ENCODE measurements around the gene PERM1. TPM values are rescaled to one million over a fixed set of nuclear protein-coding genes. Genes with fewer than 3 reads are reported as not detected.
A peak's percentile ranks its signal among the peaks of the same experiment; 100 is the strongest.
"Not testable (repeated sequence)": the region's sequence is repeated elsewhere in the genome, so short reads cannot be mapped to it uniquely, and the experiment has no call there.

PERM1 gene
- polyA plus RNA-seq, 5 donors: 0.14 to 0.55 (median 0.19) TPM

GRCh38 chr1:946811-947210 is 35.1 kb downstream of the PERM1 start:
- DNase-seq: not testable (repeated sequence)

GRCh38 chr1:945688-946556 is 36.0 kb downstream of the PERM1 start:
- no peak for DNase-seq

DNA sequence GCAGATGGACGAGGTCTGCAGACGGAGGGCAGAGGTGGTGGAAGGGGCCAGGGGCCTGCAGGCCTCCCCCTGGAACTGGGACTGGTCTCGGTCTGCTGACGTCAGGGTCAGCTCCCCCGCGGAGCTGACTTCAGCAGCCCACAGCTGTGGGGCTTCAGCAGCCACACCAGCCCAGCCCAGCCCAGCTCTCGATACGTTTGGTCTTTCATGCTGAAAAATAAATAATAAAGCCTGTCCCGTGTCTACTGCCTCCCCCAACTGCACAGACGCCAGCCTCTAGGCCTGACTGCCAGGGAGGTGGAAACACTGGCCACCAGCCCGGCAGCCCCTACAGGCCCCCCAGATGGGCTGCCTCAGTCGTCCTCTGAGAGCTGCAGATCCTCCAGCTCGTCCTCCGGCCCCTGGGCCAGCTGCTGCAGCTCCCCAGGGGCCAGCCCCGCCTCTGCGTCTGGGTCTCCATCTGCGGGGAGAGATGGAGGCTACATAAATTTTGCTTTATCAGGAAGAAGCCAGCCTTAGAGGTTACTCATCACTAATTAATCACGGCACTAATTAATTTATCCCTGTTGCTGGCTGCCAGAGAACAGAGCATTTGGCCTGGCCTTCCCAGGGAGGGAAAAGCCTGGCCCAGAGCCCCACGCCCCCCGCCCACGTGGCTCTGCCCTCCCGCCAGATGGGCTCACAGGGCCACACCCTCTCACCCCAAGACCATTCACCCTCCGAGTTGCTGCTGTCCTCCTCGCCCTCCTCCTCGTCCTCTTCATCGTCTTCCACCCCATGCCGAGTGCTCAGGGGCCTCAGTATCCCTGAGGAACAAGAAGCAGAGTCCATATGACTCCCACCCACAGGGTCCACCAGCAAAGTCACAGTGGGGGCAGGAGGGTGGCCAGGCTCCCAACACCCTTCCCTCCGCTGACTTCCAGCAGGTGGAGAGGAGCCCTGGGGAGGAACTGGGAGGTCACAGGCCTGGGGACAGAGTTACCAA is 37.3 kb downstream of the PERM1 start:
- DNase-seq: peak; percentile 93 to 95

GRCh38 chr1:943545-944340 is 38.1 kb downstream of the PERM1 start:
- DNase-seq: no peak

DNA sequence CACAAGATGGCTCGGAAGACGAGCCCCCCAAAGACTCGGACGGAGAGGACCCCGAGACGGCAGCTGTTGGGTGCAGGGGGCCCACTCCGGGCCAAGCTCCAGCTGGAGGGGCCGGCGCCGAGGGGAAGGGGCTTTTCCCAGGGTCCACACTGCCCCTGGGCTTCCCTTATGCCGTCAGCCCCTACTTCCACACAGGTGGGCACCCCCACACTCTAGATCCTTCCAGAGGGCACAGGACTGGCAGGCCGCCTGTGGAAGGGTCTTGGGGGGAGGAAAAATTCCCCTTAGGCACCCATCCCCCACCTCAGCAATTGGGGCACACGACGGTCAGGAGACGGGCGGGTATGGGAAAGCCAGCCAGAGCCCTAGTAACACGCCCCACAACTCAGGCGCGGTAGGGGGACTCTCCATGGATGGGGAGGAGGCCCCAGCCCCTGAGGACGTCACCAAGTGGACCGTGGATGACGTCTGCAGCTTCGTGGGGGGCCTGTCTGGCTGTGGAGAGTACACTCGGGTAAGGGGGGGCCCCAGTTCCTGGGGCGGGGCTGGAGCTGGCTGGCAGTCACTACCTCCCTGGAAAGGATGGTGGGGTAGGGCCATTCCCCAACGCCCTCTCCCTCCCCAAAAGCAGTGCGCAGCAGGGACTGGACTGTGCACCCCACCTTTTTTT is 38.9 kb downstream of the PERM1 start:
- DNase-seq: peak in 1 of 2 donors; percentile 70

GRCh38 chr1:942411-942821 is 39.5 kb downstream of the PERM1 start:
- DNase-seq: no peak

DNA sequence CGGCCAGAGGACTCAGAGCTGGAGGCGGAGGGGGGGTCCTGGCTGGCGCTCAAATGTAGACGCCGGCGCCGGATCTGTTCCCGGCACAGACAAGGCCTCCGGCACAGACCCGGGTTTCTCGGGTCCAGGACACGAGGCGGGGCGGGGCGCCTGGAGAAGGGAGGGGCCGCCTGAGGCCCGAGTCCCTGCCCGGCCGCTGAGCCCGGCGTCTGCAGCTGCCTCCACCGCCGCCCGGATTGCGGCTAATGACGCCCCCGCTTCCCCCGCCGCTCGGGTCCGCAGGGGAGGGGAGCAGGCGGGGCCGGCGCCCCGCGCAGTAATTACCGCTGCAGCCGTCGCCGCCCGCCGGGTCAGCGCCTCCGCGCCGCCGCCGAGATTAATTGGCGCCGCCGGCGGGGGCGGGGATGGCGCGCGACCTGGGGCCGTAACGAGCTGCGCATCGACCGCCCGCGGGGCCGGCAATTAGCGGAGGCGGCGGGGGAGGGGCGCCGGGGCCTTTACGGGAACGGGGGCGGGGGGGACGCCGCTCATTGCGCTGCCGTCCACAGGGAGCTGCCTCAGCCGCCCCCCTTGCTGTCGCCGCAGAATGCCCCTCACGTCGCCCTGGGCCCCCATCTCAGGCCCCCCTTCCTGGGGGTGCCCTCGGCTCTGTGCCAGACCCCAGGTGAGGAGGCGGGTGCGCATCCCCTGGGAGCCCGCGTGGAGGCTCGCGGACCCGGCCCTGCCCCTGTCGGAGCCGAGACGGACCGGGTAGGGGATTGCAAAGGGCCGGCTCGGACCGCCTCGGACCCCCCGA is 40.1 kb downstream of the PERM1 start:
- peak; percentile 92 to 93 for DNase-seq

DNA sequence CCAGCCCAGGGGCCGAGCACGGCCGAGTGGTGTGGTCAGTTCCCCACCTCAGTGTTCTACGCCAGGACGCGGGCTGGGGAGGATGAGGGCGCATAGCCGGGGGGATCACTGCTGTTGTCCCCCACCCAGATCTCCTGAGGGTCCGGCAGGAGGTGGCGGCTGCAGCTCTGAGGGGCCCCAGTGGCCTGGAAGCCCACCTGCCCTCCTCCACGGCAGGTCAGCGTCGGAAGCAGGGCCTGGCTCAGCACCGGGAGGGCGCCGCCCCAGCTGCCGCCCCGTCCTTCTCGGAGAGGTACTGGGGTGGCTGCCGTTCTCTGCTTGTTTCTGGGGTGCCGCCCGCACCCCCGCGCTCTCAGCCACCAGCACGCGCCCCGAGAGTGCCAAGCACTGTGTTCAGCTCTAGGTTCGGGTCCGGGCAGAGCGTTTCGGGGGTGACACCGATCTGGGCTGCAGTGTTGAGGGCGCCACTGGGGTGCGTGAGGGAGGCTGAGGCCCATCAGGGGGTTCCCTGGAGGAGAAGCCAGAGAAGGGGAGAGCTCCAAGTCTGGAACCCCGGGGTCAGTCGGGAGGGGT is 40.8 kb downstream of the PERM1 start:
- no peak for DNase-seq

GRCh38 chr1:940107-941014 is 41.5 kb downstream of the PERM1 start:
- peak; percentile 91 for DNase-seq

DNA sequence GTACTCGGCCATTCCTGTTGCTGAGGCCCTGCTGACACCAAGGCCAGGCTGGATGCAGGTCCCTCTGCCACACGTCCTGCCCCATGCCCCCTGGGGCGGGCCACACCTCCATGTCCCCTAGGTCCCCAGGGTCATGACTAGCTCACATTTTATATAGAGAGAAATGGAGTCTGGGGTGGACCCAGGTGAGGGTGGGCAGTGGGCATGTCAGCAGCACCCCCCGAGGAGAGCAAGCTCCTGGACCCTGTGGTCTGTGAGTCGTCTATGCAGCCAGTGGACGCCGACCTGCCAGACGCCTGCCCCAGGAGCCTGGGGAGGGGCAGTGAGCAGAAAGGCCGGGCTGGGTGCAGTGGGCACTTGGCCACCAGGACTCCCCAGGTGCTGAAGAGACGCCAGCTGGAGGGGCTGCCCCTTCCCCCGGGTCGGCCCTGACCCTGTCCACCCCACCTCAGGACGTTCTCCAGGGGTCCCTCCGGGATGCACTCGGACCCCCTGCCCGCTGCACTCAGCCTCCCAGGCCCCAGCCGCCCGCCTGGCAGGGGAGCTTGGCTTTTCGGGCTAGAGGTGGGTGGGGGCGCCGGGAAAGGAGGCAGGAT is 42.3 kb downstream of the PERM1 start:
- DNase-seq: no peak

DNA sequence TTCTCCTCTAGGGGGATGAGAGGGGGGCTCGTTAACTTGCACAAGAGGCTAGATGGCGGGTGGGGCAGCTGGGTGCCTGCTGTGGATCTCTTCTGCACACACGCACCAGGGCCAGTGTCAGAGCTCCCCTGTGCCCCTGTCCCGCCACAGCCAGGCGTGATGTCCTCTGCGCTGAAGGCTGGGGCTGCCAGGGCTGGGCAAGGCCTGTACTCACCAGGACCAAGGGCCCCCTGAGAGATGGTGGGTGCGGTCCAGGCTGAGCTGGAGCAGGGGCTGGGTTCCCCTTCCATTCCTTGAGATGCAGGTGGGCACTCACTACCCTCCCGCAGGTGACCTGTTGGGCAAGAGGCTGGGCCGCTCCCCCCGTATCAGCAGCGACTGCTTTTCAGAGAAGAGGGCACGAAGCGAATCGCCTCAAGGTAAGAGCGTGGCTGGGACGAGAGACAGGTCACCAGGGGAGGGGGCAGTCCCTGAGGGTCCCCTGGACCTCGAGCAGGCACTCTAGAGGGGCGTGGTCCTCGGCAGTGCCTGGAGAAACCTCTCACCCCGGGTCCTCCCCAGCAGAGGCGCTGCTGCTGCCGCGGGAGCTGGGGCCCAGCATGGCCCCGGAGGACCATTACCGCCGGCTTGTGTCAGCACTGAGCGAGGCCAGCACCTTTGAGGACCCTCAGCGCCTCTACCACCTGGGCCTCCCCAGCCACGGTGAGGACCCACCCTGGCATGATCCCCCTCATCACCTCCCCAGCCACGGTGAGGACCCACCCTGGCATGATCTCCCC is 43.0 kb downstream of the PERM1 start:
- DNase-seq: no peak

GRCh38 chr1:938088-938683 is 43.7 kb downstream of the PERM1 start:
- no peak for DNase-seq

GRCh38 chr1:937521-937920 is 44.4 kb downstream of the PERM1 start:
- DNase-seq: no peak

DNA sequence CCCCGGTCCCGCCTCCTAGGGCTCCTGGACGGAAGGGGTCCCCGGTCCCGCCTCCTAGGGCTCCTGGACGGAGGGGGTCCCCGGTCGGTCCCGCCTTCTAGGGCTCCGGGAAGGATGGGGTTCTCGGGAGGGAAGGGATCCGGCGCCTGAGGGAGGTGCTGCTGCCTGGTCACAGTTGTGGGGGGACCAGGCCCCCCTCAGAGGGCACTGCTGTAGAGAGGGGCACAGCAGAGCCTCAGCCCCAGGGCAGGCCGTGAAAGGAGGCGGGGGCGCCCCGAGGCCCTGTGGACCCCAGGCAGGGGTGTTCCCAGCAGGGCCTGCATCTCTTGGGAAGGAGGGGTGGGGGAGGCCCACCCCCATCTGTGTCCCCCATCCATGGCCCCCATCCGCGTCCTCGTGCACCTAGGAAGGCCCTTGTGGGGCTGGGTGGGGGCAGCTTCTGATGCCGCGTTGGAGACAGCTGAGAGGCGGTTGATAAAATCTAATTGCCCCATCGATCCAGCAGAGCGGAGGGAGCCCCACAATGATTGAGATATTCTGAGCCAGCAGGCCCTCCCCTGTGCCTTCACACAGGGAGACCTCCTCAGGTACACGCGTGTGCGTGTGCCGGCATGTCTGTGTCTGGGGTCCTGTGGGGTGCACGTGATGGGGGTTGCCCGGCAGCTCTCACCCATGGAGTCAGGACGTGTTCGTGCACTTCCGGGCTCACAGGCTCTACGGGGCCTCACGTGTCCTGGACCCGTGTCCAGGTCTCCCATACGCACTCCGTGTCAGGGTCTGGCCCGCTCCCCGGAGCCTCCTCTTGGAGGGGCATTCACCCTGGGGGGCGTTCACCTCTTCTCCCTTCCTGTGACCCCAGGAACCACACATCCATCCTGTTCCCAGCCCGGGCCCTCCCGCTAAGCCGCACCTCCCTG is 45.3 kb downstream of the PERM1 start:
- no peak for DNase-seq

- DNase-seq: no peak
Measured at GRCh38 chr1:935751-936231, 46.1 kb downstream of the PERM1 start.

Data from right lung (tissue), 5 donors.